HG03520 (cell line): Measurements from ENCODE around the gene SUSD6.
"Not testable (repeated sequence)": the region's sequence is repeated elsewhere in the genome, so short reads cannot be mapped to it uniquely, and the experiment has no call there.

Experiments used
- ATAC-seq: cut with Tn5 transposase; IDR thresholded peaks from one replicate; pipeline ENCODE4 v1.9.1; 2021; ENCODE audit warnings: mild to moderate bottlenecking, moderate library complexity; ENCODE audit not compliant: unreplicated experiment

The SUSD6 gene

DNA sequence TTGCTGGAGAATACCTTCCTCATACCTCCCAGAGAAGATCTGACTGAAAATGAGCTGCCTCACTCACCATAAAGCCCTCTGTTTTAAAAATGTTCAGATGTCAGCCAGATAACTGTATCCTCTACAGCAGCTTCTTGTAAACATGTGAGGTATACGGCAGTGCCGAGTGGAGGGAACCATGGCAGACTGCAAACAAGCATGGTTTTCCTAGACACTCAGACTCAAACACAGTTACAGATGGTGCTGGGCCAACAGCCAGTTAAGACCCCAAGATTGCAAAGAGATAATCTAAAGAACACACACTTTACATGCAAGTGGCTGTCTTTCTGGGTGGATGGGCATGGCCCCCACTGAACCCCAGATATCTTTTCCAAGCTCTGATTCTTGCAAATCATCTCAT, 20.1 kb upstream of the SUSD6 start:
- ATAC-seq: no peak

- ATAC-seq: no peak
Observed at GRCh38 chr14:69593018-69593677, 18.2 kb upstream of the SUSD6 start.

GRCh38 chr14:69594846-69595245, 16.6 kb upstream of the SUSD6 start:
- no peak for ATAC-seq

DNA sequence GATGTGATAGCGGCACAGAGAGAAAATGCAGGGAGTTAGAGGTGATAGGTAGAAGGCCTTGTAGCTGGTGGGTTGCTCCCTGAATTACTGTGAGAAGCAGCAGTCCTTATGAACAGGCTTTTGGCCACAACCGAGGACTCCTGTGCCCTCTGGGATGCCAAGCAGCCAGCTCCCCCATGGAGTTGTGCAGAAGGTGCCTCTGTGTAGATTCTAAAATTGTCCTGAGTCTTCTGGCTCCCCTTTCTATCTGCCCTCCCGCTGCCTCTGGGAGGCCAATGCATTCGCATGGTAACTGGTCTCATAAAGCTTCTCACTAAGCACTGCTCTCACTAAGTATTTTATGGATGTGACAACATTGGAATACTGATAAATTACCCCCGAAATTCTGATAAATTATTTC, 16.1 kb upstream of the SUSD6 start:
- no peak for ATAC-seq

GRCh38 chr14:69599431-69599830, 12.0 kb upstream of the SUSD6 start:
- not testable (repeated sequence) for ATAC-seq

DNA sequence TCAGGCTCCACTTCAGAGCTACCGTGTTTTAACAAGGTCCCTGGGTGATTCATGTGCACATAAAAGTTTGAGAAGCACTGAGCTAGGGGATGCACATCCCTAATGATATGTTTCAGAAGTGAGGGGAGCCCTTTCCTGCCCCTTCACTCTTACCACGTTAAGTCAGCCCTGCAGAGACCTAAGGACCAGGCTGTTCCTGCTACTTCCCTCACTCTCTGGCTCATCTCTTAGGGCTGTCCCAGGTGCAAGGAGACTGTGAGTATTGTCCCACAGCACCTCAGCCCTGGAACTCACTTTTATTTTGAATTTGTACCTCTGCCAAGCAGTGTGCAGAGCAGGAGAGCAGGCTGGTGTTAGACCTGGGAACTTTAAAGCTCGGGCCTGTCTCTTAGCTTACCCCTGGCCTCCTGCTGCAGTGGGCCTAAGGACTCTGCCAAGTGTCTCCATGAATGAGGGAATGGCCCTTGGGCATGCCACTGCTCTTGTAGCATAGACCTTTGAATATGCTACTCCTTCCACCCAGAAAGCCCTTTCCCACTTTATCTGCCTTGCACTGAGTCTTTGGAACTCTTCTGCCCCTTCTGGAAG, 11.0 kb upstream of the SUSD6 start:
- no peak for ATAC-seq

- no peak for ATAC-seq
Observed at GRCh38 chr14:69605738-69606137, 5.7 kb upstream of the SUSD6 start.

GRCh38 chr14:69606258-69607184, 4.9 kb upstream of the SUSD6 start:
- ATAC-seq: no peak

DNA sequence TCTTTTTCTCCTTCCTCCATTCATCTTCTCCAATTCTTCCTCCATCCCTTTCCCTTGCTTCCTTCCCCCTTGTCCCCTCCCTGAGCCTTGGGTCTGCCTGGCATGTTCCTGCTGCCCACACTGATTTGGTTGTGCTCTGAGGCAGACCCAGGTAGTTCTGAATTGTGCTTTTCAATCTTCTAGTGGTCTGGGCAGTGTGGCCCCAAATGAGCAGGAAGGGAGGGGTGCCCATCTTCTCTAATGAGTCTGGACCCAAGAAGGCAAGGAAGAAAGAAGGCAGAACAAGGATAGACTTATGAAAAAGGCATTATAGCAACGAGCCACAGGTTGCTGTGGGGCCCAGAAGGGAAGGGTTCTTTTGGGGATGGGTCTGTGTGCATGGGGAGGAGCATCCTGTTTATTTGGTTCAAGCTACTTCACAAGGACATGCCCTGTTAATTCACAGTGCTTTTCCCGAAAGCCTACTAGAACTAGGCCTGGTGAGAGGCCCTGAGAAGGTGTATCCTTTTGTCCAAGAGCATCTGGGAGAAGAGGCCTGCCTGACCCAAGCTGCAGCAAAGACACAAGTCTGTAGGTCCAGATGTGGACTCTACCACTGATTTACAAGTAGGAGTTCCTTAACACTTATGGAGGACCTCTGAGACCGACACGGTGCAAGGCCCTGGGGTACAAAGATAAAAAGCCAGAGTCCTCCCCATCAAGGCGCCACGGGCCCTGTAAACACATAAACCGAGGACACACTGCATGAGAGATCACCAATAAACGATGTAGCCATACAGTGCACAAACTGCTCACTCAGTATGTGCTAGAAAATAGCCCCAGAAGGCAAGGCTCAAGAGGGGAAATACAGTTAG, 1.1 kb upstream of the SUSD6 start:
- no peak for ATAC-seq

GRCh38 chr14:69610874-69611171, 573 bp upstream of the SUSD6 start:
- ATAC-seq: no peak

DNA sequence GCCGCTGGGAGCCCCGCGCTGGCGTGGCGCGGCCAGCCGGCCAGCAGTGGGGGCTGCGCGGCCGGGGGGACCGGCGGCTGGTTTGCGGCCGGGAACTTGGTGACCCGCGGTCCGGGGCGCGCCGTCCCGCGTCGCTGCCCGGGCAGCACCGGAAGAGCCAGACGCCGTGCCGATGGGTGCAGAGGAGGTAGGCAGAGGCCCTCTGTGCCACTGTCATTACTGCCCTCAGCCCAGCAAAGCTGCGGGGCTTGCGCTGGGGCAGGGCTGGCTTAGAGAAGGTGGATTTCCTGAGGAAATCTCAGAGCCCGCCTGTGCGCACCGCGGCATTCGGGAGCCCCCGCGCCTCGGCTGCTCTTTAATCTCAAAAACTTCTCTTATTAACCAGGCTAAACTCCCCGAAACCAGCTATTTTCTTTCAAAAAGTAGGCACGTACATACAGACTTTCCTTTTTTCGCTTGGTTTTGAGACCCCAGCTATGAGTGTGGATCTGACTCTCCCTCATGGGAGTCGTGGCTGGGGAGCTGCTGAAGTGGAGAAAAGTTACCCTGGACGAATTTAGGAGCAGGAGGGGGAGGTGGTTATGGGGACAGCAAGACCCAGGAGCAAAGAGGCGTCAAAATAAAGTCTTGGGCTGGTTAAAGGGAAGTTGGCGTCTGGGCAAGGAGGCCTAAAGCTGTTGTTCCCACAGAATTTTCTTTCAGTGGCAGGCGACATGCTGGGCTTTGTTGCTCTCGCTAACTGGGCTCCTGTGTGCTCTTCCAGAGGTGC, 802 bp downstream of the SUSD6 start:
- peak; percentile 18 for ATAC-seq

GRCh38 chr14:69612783-69613130, 1.4 kb downstream of the SUSD6 start:
- no peak for ATAC-seq

GRCh38 chr14:69613312-69614073, 2.1 kb downstream of the SUSD6 start:
- no peak for ATAC-seq

GRCh38 chr14:69614592-69614991, 3.2 kb downstream of the SUSD6 start:
- no peak for ATAC-seq

GRCh38 chr14:69615121-69615495, 3.7 kb downstream of the SUSD6 start:
- ATAC-seq: no peak

DNA sequence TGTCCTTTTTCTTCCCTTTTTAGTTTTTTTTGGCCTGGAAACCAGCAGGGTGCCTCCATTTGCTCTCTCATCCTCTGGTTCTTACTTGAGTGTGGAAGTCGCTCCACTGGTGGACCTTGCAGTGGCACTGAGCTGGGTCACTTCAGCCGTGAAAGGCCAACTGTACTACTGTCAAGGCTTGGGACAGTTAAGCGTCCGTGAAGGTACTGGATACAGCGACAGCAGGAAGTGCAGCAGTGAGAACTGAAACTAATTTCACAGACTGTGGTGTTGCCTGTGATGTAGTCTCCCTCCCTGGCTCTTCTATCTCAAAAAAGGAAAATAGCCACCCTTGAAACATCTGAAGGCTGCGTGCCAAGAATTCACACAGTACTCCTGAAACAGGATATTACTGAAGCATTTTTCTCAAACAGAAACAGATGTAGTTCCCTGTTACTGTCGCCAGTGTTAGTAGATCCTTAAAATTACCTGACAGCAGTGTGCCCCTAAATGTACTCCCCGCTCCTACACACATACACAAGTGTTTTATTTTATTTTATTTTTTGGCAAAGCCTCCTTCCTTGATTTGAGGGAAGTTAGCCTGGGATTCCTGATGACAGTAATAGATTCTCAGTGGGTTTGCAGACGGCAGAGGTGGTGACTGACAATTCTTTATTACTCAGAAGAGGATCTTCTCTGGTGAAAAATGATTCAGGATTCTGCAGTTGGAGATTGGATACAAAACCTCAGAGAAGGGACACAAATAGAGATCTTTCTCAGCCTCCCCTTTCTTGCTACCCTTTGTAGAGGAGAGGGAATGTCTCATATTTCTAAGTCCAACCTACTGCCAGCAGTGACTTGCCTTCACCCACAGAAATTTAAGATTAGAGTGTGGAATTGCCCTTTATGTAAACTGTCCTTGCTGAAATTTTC, 4.4 kb downstream of the SUSD6 start:
- peak; percentile 35 for ATAC-seq

GRCh38 chr14:69616408-69616773, 5.0 kb downstream of the SUSD6 start:
- ATAC-seq: no peak

DNA sequence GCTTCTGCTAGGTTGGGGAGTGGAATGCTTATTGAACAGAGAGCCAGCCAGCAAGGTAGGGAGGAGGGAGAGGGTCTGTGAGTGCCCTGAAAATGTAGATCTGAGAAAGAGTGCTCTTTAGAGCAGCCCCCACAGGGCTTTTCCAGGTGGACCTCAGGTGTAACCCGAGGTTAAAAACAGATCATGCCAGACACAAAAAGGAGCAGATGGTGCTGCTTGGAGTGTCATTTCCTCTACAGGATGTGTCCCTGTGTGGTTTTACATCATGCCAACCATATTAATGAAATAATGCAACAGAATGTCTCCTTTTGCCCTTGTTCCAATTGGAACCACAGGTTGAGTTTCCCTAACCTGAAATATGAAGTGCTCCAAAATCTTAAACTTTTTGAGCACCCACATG, 6.4 kb downstream of the SUSD6 start:
- ATAC-seq: no peak

- ATAC-seq: no peak
Observed at GRCh38 chr14:69619012-69619411, 7.6 kb downstream of the SUSD6 start.
